ENCODE results near the gene BCLAF3.

The BCLAF3 gene

GRCh38 chrX:19964017-19964710 is 26.7 kb downstream of the BCLAF3 start:
- DNase-seq = no peak

GRCh38 chrX:19960913-19961312 is 29.9 kb downstream of the BCLAF3 start:
- DNase-seq = no peak

GRCh38 chrX:19958552-19959486 is 32.0 kb downstream of the BCLAF3 start:
- DNase-seq = no peak

- DNase-seq = no peak
These were observed 33.9 kb downstream of the BCLAF3 start for GRCh38 chrX:19956923-19957322.

- no peak for DNase-seq
These were observed 34.6 kb downstream of the BCLAF3 start for GRCh38 chrX:19956306-19956705.

GRCh38 chrX:19955306-19955705 is 35.6 kb downstream of the BCLAF3 start:
- no peak for DNase-seq

GRCh38 chrX:19954335-19955096 is 36.3 kb downstream of the BCLAF3 start:
- no peak for DNase-seq

GRCh38 chrX:19953145-19953544 is 37.7 kb downstream of the BCLAF3 start:
- no peak for DNase-seq

- DNase-seq = no peak
These were observed 41.5 kb downstream of the BCLAF3 start for GRCh38 chrX:19949340-19949739.

- DNase-seq = no peak
These were observed 43.2 kb downstream of the BCLAF3 start for GRCh38 chrX:19947612-19948011.
